Activated CD4-positive, alpha-beta T cell treated with anti-CD3 and anti-CD28 coated beads for 4 hours (primary cell): Measurements from ENCODE around the gene SIAH3.

Experiments
- DNase-seq, 2 donors: peaks; one replicate each; pipeline ENCODE4 v3.0.0-alpha.2; 2020

The SIAH3 gene

GRCh38 chr13:45816427-45816826 is 35.1 kb downstream of the SIAH3 start:
- DNase-seq: no peak

GRCh38 chr13:45812695-45813372 is 38.7 kb downstream of the SIAH3 start:
- no peak for DNase-seq

- DNase-seq: no peak
These were observed 39.5 kb downstream of the SIAH3 start for GRCh38 chr13:45811891-45812694.

- DNase-seq: no peak
These were observed 41.7 kb downstream of the SIAH3 start for GRCh38 chr13:45809801-45810394.

- DNase-seq: no peak
These were observed 42.6 kb downstream of the SIAH3 start for GRCh38 chr13:45808925-45809324.

GRCh38 chr13:45807520-45808099 is 43.9 kb downstream of the SIAH3 start:
- peak; percentile 4 to 10 for DNase-seq

- DNase-seq: no peak
These were observed 51.1 kb downstream of the SIAH3 start for GRCh38 chr13:45800485-45800884.

GRCh38 chr13:45799451-45799850 is 52.1 kb downstream of the SIAH3 start:
- no peak for DNase-seq

- DNase-seq: no peak
These were observed 52.7 kb downstream of the SIAH3 start for GRCh38 chr13:45798851-45799250.

GRCh38 chr13:45796426-45797235 is 54.9 kb downstream of the SIAH3 start:
- no peak for DNase-seq

- DNase-seq: no peak
These were observed 58.7 kb downstream of the SIAH3 start for GRCh38 chr13:45792827-45793303.

GRCh38 chr13:45788011-45788410 is 63.5 kb downstream of the SIAH3 start:
- DNase-seq: no peak

- DNase-seq: no peak
These were observed 64.2 kb downstream of the SIAH3 start for GRCh38 chr13:45787346-45787745.

GRCh38 chr13:45786293-45786920 is 65.1 kb downstream of the SIAH3 start:
- no peak for DNase-seq

- no peak for DNase-seq
These were observed 66.5 kb downstream of the SIAH3 start for GRCh38 chr13:45784755-45785675.

GRCh38 chr13:45783346-45784043 is 68.1 kb downstream of the SIAH3 start:
- DNase-seq: no peak

- DNase-seq: no peak
These were observed 69.1 kb downstream of the SIAH3 start for GRCh38 chr13:45782327-45783045.

- DNase-seq: no peak
These were observed 69.8 kb downstream of the SIAH3 start for GRCh38 chr13:45781553-45782326.

- DNase-seq: no peak
These were observed 71.7 kb downstream of the SIAH3 start for GRCh38 chr13:45779901-45780300.
